ENCODE data around the gene C2orf68.

C2orf68 gene

DNA sequence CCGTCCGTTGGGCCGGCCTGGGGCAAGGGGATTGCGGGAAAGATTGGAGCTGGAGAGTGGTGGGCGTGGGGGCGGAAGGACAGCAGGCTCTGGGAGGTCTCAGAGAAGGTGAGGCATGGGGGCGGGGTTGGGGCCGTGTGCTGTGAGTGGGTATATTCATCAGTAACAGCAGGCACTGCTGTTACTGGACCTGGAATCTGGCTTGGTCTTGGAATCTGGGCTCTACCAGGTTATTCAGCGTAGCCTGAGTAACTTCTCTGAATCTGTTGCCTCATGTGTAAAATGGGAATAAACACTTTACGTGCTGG lies 15.9 kb downstream of the C2orf68 start:
- TF ChIP-seq ZFP30 (CRISPR knock-in tag; IDR thresholded peaks at IDR 0.05), result no peak
- no peak for TF ChIP-seq PPARA (CRISPR knock-in tag; IDR thresholded peaks at IDR 0.05; ENCODE audit: borderline replicate concordance)
- no peak for TF ChIP-seq ZNF565 (CRISPR knock-in tag; conservative IDR thresholded peaks at IDR 0.05; ENCODE audit: low read depth)
- no peak for TF ChIP-seq ZC3H10 (CRISPR knock-in tag; IDR thresholded peaks at IDR 0.05)
- TF ChIP-seq TCF4 (CRISPR knock-in tag; IDR thresholded peaks at IDR 0.05; ENCODE audit: borderline replicate concordance), result no peak
- no peak for TF ChIP-seq ZNF70 (CRISPR knock-in tag; IDR thresholded peaks at IDR 0.05)
- TF ChIP-seq ISL1 (CRISPR knock-in tag; IDR thresholded peaks at IDR 0.05), result no peak
- TF ChIP-seq ARNTL (CRISPR knock-in tag; IDR thresholded peaks at IDR 0.05; ENCODE audit: borderline replicate concordance, low read depth), result no peak
- no peak for TF ChIP-seq TOX (CRISPR knock-in tag; IDR thresholded peaks at IDR 0.05; ENCODE audit: borderline replicate concordance)
- no peak for TF ChIP-seq GLIS3 (CRISPR knock-in tag; IDR thresholded peaks at IDR 0.05)
- TF ChIP-seq, protein P1, sequence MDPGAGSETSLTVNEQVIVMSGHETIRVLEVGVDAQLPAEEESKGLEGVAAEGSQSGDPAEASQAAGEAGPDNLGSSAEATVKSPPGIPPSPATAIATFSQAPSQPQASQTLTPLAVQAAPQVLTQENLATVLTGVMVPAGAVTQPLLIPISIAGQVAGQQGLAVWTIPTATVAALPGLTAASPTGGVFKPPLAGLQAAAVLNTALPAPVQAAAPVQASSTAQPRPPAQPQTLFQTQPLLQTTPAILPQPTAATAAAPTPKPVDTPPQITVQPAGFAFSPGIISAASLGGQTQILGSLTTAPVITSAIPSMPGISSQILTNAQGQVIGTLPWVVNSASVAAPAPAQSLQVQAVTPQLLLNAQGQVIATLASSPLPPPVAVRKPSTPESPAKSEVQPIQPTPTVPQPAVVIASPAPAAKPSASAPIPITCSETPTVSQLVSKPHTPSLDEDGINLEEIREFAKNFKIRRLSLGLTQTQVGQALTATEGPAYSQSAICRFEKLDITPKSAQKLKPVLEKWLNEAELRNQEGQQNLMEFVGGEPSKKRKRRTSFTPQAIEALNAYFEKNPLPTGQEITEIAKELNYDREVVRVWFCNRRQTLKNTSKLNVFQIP (CRISPR knock-in tag; IDR thresholded peaks at IDR 0.05; ENCODE audit: borderline replicate concordance, low read depth), result no peak
- no peak for TF ChIP-seq SNAI2 (CRISPR knock-in tag; IDR thresholded peaks at IDR 0.05)
- TF ChIP-seq, protein P2, sequence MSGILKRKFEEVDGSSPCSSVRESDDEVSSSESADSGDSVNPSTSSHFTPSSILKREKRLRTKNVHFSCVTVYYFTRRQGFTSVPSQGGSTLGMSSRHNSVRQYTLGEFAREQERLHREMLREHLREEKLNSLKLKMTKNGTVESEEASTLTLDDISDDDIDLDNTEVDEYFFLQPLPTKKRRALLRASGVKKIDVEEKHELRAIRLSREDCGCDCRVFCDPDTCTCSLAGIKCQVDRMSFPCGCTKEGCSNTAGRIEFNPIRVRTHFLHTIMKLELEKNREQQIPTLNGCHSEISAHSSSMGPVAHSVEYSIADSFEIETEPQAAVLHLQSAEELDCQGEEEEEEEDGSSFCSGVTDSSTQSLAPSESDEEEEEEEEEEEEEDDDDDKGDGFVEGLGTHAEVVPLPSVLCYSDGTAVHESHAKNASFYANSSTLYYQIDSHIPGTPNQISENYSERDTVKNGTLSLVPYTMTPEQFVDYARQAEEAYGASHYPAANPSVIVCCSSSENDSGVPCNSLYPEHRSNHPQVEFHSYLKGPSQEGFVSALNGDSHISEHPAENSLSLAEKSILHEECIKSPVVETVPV (CRISPR knock-in tag; IDR thresholded peaks at IDR 0.05), result no peak
- TF ChIP-seq RARB (CRISPR knock-in tag; IDR thresholded peaks at IDR 0.05), result no peak
- TF ChIP-seq CSDC2 (CRISPR knock-in tag; IDR thresholded peaks at IDR 0.05), result no peak
- TF ChIP-seq ESRRG (CRISPR knock-in tag; IDR thresholded peaks at IDR 0.05), result no peak
- TF ChIP-seq, protein P3, sequence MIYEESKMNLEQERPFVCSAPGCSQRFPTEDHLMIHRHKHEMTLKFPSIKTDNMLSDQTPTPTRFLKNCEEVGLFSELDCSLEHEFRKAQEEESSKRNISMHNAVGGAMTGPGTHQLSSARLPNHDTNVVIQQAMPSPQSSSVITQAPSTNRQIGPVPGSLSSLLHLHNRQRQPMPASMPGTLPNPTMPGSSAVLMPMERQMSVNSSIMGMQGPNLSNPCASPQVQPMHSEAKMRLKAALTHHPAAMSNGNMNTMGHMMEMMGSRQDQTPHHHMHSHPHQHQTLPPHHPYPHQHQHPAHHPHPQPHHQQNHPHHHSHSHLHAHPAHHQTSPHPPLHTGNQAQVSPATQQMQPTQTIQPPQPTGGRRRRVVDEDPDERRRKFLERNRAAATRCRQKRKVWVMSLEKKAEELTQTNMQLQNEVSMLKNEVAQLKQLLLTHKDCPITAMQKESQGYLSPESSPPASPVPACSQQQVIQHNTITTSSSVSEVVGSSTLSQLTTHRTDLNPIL (CRISPR knock-in tag; IDR thresholded peaks at IDR 0.05; ENCODE audit: low read depth), result no peak
- no peak for TF ChIP-seq ZNF8 (CRISPR knock-in tag; IDR thresholded peaks at IDR 0.05)
- TF ChIP-seq OSR1 (CRISPR knock-in tag; IDR thresholded peaks at IDR 0.05), result no peak
- no peak for TF ChIP-seq ZFP3 (CRISPR knock-in tag; IDR thresholded peaks at IDR 0.05)
- peak; percentile 29 for ATAC-seq

DNA sequence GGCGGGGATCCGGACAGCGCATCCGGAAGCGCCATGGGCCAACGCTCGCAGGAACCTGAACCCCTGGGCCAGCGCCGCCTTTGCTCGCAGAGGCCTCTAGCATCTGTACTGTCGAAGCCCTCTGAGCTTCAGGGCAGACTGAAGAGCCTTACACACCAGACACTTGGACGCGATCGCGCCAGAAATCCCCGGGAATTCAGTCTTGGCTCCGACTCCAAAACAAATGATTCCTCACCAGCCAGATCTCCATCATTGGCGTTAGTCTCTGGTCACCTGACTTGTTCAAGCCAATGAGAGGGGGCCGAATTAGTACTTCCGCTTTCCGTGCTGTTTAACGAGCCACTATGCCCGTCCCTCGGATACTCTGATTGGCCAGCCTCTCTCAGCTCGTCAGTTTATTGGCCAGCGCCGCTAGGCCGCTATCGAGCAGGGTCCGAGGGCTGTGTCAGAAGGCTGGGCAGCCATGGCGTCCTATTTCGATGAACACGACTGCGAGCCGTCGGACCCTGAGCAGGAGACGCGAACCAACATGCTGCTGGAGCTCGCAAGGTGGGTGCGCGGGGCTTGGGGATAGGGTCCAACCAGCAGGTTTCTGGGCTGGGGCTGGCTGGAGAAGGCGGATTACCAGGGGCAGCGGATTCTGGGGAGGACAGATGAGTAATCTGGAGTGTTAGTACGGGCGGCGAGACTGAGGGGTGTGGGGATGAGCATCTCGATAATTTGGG lies 16.4 kb downstream of the C2orf68 start, which contains the start of gene RNF181:
Gene RNF181 (plus strand): TSS at position 445 of the 725 bp plus-strand sequence. CDS start 19 bp downstream, at position 464.
- TF ChIP-seq, protein P3 (CRISPR knock-in tag; IDR thresholded peaks at IDR 0.05; ENCODE audit: low read depth), result no peak
- TF ChIP-seq, protein P1 (CRISPR knock-in tag; IDR thresholded peaks at IDR 0.05; ENCODE audit: borderline replicate concordance, low read depth), result no peak
- peak; percentile 99 for ATAC-seq

DNA sequence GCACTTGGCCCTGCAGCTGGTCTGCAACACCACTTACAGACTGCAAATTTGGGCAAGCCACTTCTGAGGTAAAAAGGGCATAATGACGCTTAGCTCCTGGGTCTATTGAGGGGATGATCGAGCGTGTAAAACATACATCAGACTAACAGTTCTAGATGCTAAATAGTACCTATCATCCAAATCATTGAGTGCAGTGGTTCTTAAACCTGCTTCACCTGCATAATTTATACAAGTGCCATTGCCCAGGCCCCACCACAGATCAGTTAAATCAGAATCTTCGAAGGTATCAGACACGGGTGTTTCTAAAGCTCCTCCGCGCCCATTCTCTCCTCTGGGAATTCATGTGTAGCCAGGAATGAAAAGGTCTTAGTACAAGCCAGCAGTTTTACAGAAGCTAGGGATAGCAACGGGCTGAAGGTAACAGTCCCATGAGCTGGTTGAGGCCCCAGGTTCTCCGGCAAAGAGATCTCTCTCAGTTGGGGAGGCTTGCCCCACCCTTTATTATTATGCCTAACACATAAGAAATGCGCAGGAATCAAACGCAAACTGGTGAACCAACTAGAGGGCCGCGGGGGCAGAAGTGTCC lies 17.1 kb downstream of the C2orf68 start:
- TF ChIP-seq, protein P4, sequence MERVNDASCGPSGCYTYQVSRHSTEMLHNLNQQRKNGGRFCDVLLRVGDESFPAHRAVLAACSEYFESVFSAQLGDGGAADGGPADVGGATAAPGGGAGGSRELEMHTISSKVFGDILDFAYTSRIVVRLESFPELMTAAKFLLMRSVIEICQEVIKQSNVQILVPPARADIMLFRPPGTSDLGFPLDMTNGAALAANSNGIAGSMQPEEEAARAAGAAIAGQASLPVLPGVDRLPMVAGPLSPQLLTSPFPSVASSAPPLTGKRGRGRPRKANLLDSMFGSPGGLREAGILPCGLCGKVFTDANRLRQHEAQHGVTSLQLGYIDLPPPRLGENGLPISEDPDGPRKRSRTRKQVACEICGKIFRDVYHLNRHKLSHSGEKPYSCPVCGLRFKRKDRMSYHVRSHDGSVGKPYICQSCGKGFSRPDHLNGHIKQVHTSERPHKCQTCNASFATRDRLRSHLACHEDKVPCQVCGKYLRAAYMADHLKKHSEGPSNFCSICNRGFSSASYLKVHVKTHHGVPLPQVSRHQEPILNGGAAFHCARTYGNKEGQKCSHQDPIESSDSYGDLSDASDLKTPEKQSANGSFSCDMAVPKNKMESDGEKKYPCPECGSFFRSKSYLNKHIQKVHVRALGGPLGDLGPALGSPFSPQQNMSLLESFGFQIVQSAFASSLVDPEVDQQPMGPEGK (CRISPR knock-in tag; IDR thresholded peaks at IDR 0.05; ENCODE audit: borderline replicate concordance), result peak; percentile 53; the same call in 1 of the 2 replicates
- no peak for TF ChIP-seq ARNTL (CRISPR knock-in tag; IDR thresholded peaks at IDR 0.05; ENCODE audit: borderline replicate concordance, low read depth)
- TF ChIP-seq CSDC2 (CRISPR knock-in tag; IDR thresholded peaks at IDR 0.05), result no peak
- TF ChIP-seq, protein P3 (CRISPR knock-in tag; IDR thresholded peaks at IDR 0.05; ENCODE audit: low read depth), result no peak
- TF ChIP-seq RARB (CRISPR knock-in tag; IDR thresholded peaks at IDR 0.05), result no peak
- no peak for TF ChIP-seq ZC3H10 (CRISPR knock-in tag; IDR thresholded peaks at IDR 0.05)
- TF ChIP-seq, protein P2 (CRISPR knock-in tag; IDR thresholded peaks at IDR 0.05), result no peak
- TF ChIP-seq GLIS3 (CRISPR knock-in tag; IDR thresholded peaks at IDR 0.05), result no peak
- ATAC-seq, result peak; percentile 9; the same call in 2 of the 3 replicates

All from SK-N-SH treated with all-trans-retinoic acid at 6 μM for 48 hours (cell line).